ENCODE data around the gene AK5. TPM values are rescaled to one million over a fixed set of nuclear protein-coding genes. Genes with fewer than 3 reads are reported as not detected.
A peak's percentile ranks its signal among the peaks of the same experiment; 100 is the strongest.

AK5 gene
- total RNA-seq, 2 donors from 2014 or later = not detected

DNA sequence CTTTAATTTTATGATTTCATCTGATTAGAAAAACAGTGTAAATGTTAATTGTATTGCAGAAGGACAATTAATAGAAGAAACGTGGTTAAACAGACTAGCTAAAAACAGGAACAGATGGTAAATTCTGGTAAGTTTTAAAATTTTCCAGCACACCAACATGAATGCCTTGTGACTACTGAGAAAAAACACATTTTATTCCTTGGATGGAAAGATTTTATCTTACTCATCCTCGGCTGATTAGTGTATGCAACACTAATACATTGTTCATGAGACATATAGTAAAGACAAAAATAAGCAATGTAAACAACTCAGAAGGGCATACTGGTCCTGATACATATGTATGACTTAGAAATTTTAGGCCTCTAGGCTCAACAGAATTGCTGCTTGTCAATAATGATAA, 4.9 kb upstream of the AK5 start:
- Mint-ChIP-seq H3K27me3 (peaks cover 8% of the 10 kb centered on the region), H3K36me3 (ENCODE audit: low read depth) (no peaks in the 10 kb centered on the region), H3K4me3 (no peak overlapping the region), H3K27ac (no peak overlapping the region), H3K4me1 (peaks cover 12% of the 10 kb centered on the region), H3K9me3 (no peaks in the 10 kb centered on the region)
- ATAC-seq (replicated peaks) = no peak

DNA sequence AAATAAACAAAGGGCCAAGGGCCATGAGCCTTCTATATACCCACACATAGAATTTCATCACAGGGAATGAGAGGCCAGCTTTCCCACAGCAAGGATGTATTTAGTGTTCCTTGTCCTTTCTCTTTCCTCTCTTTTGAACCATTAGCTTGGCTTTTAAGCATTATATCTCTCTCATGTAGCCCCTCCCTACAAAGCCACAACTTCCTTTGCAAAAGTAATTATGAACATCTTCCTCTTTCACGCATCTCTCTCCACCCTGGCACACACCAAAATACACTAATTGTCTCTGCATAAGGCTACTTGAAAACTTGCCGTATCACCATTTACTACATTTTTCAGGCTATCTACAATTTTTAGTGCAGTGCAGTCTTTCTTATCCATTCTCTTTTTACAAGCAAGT, 1.9 kb upstream of the AK5 start:
- Mint-ChIP-seq H3K4me1 (peaks cover 12% of the 10 kb centered on the region), H3K4me3 (no peak overlapping the region), H3K36me3 (ENCODE audit: low read depth) (no peaks in the 10 kb centered on the region), H3K27me3 (peaks cover 12% of the 10 kb centered on the region), H3K9me3 (no peaks in the 10 kb centered on the region), H3K27ac (no peak overlapping the region)
- no peak for ATAC-seq (replicated peaks)

DNA sequence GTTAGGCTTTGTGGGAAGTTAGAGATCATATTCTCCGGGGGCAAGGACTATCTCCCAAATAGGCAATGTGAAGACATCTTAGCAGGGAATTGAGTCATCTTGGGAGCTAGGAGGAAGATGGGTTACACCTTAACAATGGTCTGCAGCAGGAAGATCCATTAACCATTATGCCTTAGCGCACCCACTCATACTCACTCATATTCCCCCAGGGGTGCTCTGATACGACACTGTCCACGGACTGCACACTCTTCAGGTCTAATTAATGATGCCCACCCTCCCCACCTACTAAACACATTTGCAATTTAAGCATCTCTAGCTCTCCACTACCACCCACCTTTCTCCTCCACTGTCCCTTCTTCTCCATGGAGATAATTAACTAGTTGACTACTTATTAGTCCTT, 857 bp upstream of the AK5 start:
- no peak for ATAC-seq (replicated peaks)
- Mint-ChIP-seq H3K4me1 (peaks cover 12% of the 10 kb centered on the region), H3K4me3 (peak overlapping the region; percentile 63), H3K9me3 (no peaks in the 10 kb centered on the region), H3K27me3 (peaks cover 12% of the 10 kb centered on the region), H3K36me3 (ENCODE audit: low read depth) (no peaks in the 10 kb centered on the region), H3K27ac (no peak overlapping the region)

DNA sequence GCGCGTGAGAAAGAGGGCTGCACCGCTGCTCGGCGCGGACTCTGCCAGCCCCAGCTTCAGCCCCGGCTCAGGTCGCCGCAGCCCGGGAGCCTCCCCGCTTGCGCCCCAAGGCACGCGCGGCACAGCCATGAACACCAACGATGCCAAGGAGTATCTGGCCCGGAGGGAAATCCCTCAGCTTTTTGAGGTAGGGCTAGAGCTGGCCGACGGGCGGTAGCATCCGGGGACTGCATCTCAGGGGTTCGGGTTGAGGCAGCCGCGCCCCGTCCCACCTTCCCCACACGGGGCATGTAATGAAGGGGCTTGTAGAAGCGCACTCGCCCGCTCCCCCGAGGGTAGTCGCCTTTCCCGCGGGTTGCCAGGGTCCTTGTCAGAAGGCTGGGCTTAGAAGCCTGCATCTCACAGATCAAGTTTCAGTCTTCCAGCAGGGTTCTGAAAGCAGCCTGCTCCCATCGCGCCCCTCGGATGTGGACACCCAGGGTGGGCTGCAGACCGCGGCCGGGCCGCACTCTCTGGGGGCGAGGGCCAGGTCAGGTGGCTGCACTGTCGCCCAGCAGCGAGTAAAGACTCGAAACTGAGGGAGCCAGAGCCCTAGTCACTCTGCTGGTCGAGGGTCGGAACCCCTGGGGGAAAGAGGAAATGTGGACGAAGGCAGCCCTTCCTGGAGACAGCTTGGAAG, 507 bp downstream of the AK5 start:
- H3K4me1 Mint-ChIP-seq = peaks cover 12% of the 10 kb centered on the region
- no peak overlapping the region for H3K27ac Mint-ChIP-seq
- ATAC-seq (replicated peaks) = peak; percentile 68
- H3K27me3 Mint-ChIP-seq = peaks cover 12% of the 10 kb centered on the region
- H3K4me3 Mint-ChIP-seq = peak overlapping the region; percentile 50
- no peaks in the 10 kb centered on the region for H3K9me3 Mint-ChIP-seq
- H3K36me3 Mint-ChIP-seq (ENCODE audit: low read depth) = no peaks in the 10 kb centered on the region

DNA sequence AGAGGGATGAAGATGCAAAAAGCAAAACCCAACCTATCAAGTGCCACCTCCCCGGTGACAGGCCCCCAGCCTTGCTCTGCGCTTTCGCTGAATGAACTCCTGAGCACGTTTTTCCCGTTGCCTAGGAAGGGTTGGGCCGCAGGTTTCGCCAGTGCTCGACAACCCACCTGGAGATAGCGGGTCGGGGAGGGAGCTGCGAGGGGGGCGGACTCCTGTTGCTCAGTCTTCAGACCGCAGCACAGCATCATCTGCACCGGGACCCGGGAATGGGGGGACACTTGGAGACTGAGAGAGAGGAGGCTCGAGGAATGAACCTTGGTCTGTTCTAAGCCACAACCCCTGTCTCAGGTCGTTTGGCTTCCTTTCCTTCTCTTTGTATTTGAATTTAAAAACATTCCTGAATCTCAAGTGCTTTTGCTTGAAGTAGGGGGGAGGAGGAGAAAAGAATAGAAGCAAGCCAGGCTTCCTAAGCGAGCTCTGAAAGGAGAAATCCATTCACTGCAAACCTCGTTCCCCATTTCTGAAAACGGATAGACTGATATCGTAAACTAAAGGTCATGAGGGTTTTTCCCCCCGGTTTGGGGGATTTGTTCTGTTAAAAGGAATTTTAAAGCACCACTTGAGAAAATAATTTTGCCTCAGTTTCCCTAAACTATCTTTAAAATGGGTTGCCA, 1.2 kb downstream of the AK5 start:
- no peak overlapping the region for H3K27ac Mint-ChIP-seq
- H3K4me1 Mint-ChIP-seq = peaks cover 12% of the 10 kb centered on the region
- no peaks in the 10 kb centered on the region for H3K9me3 Mint-ChIP-seq
- ATAC-seq (replicated peaks) = peak; percentile 23
- H3K27me3 Mint-ChIP-seq = peaks cover 12% of the 10 kb centered on the region
- peak overlapping the region; percentile 50 for H3K4me3 Mint-ChIP-seq
- no peaks in the 10 kb centered on the region for H3K36me3 Mint-ChIP-seq (ENCODE audit: low read depth)

DNA sequence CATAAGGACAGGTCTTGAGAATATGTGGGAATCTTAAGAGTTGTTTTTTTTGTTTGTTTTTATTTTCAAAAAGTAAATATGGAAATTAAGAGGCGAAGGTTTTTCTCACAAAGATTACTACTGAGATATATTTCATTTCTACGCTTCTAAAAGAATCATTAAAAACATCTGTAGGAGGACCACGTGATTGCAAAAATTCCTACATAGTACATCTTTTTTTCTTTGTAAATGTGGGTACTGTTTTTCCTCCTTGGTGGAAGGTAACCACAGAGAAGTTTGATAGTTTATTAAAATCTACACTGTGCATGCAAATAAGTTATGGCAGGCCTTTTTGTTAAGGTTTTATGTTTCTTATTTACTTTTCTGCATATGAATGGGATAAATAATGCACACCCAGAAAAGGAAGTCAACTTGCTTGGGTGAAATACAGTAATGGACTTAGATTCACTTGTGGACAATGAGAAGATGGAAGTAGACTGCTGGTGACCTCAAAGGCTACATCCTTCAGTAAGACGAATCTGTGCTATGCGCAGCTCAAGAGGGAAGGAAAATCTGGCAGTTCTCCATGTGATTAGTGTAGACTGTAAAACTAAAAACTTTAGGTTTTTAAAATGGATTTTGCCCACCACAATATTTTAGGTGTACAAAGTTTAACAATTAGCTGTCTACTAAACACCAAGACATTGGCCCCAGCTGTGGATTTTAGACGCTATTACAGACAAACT, 2.0 kb downstream of the AK5 start:
- peaks cover 12% of the 10 kb centered on the region for H3K27me3 Mint-ChIP-seq
- no peak for ATAC-seq (replicated peaks)

DNA sequence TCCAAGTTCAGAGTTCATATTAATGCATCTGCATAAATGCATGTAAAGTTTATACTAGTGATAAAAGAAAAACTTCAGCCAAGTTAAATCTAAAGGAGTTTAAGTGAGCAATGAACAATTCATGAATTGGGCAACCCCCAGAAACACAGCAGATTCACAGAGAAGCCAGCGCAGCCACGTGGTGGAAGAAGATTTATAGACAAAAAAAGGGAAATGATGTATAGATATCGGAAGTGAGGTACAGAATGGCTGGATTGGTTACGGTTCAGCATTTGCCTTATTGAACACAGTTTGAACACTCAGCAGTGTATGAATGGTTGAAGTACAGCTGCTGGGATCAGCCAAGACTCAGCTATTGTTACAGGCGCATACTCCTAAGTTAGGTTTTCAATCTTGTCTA, 5.7 kb downstream of the AK5 start:
- no peaks in the 10 kb centered on the region for H3K4me1 Mint-ChIP-seq
- H3K4me3 Mint-ChIP-seq = no peak overlapping the region
- H3K36me3 Mint-ChIP-seq (ENCODE audit: low read depth) = no peaks in the 10 kb centered on the region
- H3K9me3 Mint-ChIP-seq = no peaks in the 10 kb centered on the region
- no peak overlapping the region for H3K27ac Mint-ChIP-seq
- no peak for ATAC-seq (replicated peaks)
- peaks cover 4% of the 10 kb centered on the region for H3K27me3 Mint-ChIP-seq

More for the DNA sequence above, 2.0 kb downstream of the AK5 start:
- Mint-ChIP-seq H3K27ac (no peak overlapping the region), H3K36me3 (ENCODE audit: low read depth) (no peaks in the 10 kb centered on the region), H3K4me1 (peaks cover 12% of the 10 kb centered on the region), H3K9me3 (no peaks in the 10 kb centered on the region), H3K4me3 (peak overlapping the region; percentile 50)

DNA sequence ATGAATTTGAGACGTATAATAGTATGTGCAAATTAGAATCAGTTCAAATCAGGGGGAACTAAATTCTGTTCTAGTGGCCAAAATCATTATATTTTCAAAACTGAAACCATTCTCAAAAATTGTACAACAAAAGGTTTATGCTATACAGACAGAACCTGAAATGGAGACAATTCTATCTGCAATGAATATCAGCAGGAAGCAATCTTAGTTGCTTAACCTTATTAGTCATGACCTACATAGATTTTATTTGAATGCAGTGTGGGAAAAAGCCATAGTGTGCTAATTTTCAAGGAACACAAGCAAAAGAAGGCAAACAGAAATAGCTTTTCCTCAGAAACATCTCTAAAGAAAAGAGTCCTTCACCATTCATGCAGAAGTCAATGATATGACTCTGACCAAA, 6.5 kb downstream of the AK5 start:
- Mint-ChIP-seq H3K27ac (no peak overlapping the region), H3K4me3 (no peak overlapping the region), H3K9me3 (no peaks in the 10 kb centered on the region), H3K27me3 (peaks cover 4% of the 10 kb centered on the region), H3K4me1 (no peaks in the 10 kb centered on the region), H3K36me3 (ENCODE audit: low read depth) (no peaks in the 10 kb centered on the region)
- ATAC-seq (replicated peaks) = no peak

DNA sequence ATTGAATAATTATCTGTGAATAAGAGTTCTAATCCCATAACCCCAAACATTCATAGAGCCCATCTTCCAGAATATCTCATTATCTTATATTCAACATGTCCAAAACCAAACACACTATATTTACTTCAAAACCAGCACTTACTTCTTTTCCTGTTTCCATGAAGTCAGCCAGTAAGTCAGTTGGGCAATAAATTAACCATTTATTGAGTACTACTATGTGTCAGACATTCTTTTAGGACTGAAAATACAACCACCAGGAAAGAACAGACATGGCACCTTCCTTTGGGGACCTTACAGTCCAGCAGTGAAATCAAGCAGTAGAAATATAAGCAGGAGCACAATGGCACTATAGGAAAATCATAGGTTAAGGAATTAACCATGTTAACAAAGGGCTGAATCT, 8.8 kb downstream of the AK5 start:
- Mint-ChIP-seq H3K4me1 (no peaks in the 10 kb centered on the region), H3K27ac (no peak overlapping the region), H3K27me3 (no peaks in the 10 kb centered on the region), H3K9me3 (no peaks in the 10 kb centered on the region), H3K36me3 (ENCODE audit: low read depth) (no peaks in the 10 kb centered on the region), H3K4me3 (no peak overlapping the region)
- no peak for ATAC-seq (replicated peaks)

DNA sequence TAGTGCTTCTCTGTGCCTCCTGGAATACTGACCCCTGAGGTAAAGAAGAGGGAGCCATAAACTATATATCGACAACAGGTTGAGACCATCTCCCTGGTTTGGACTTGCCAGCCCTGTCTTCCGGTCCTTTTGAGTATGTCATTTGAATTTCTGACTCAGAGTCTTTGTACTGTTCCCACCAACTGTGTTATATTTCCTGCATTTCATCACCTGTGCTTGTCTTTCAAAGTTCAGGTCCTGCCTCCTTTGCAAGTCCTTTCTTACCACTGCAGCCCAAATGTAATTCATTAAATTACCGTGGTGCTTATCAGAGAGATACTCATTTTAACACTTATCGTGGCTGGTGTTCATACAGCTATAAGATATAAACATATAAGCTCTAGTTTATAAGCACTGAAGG, 10.7 kb downstream of the AK5 start:
- H3K27ac Mint-ChIP-seq = no peak overlapping the region
- no peaks in the 10 kb centered on the region for H3K4me1 Mint-ChIP-seq
- H3K4me3 Mint-ChIP-seq = no peak overlapping the region
- no peaks in the 10 kb centered on the region for H3K9me3 Mint-ChIP-seq
- ATAC-seq (replicated peaks) = no peak
- H3K36me3 Mint-ChIP-seq (ENCODE audit: low read depth) = no peaks in the 10 kb centered on the region
- H3K27me3 Mint-ChIP-seq = no peaks in the 10 kb centered on the region

DNA sequence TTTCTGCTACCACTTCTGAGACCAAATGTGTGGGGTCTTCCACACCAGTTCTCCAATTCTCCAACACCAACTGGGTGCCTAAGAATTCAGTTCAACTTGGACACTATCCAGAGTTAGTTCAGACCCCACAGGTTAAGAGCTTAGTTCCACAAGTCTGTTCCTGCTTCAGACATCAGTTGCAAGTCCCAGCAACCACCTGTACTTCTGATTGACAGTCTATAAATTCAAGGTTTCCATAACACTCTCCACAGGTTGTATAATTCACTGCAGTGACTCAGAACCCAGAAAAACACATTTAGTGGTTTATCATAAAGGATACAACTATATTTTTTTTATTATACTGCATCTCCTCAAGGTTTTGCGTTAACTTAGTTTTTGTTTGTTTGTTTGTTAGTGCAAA, 18.7 kb downstream of the AK5 start:
- ATAC-seq (replicated peaks) = no peak
- H3K27ac Mint-ChIP-seq = no peak overlapping the region
- no peaks in the 10 kb centered on the region for H3K4me1 Mint-ChIP-seq
- no peaks in the 10 kb centered on the region for H3K36me3 Mint-ChIP-seq (ENCODE audit: low read depth)
- H3K4me3 Mint-ChIP-seq = no peak overlapping the region
- H3K9me3 Mint-ChIP-seq = no peaks in the 10 kb centered on the region
- H3K27me3 Mint-ChIP-seq = no peaks in the 10 kb centered on the region

DNA sequence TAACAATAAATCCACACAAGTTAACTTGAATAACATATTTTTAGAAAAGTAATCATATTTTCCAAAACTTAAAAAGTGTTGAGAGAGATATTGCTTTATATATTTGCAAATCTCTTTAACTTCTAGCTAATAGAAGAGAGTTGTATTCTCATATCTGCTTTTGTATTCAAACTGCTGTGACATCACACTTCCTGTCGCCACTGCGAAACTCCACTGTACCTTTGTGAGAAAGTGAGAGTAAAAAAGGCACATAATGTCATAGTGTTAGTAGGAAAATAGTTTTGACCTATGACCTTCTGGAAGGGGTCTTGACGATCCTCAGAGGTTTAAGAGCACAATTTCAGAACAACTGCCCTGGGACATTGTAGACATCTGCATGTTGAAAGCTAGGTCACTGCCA, 21.6 kb downstream of the AK5 start:
- ATAC-seq (replicated peaks) = no peak
- H3K36me3 Mint-ChIP-seq (ENCODE audit: low read depth) = no peaks in the 10 kb centered on the region
- no peaks in the 10 kb centered on the region for H3K9me3 Mint-ChIP-seq
- no peak overlapping the region for H3K4me3 Mint-ChIP-seq
- no peak overlapping the region for H3K27ac Mint-ChIP-seq
- H3K27me3 Mint-ChIP-seq = no peaks in the 10 kb centered on the region
- no peaks in the 10 kb centered on the region for H3K4me1 Mint-ChIP-seq

DNA sequence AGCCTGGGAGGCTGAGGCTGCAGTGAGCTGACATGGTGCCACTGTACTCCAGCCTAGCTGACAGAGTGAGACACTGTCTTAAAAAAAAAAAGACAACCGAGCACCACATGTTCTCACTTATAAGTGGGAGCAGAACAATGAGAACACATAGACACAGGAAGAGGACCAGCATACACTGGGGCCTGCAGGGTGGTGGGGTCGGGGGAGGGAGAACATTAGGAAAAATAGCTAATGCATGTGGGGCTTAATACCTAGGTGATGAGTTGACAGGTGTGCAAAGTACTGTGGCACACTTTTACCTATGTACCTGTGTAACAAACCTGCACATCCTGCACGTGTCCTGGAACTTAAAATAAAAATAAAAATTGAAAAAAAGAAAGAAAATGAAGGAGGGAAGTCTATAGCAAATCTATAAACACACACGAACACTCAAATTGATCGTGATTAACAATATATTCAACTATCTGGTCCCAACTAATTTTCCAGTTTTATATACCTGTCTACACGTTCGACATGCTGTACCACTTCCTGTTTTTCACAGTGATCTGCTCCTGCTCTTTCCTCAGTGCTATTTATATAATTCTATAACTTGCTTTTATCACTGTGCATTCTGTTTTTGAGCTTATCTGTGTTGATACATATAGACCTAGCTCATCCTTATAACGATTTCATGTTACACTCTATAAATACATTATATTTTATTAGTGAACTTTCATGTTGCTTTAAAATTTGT, 27.2 kb downstream of the AK5 start:
- Mint-ChIP-seq H3K36me3 (ENCODE audit: low read depth) (no peaks in the 10 kb centered on the region), H3K4me3 (peak overlapping the region; percentile 49), H3K9me3 (no peaks in the 10 kb centered on the region), H3K27me3 (no peaks in the 10 kb centered on the region), H3K27ac (peak overlapping the region; percentile 76), H3K4me1 (peaks cover 10% of the 10 kb centered on the region)
- ATAC-seq (replicated peaks) = no peak

DNA sequence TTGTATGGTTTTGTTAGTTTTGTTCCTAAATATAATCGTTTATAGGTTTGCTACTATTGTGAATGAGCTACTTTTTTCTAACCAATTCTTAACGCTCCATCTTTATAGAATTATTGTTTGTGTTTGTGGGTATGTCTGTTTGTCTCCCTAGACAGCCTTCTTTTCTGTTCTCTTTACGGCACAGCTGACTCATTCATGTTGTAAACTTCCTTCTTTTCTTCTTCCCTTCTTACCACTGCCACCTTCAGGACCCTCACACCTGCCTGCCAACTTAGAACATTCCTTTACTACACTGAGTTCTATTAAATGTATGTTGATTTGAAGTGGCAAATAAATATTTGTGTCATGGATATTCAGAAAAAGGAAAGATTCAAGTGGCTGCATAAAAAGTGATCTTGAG, 29.1 kb downstream of the AK5 start:
- no peak overlapping the region for H3K27ac Mint-ChIP-seq
- no peak overlapping the region for H3K4me3 Mint-ChIP-seq
- ATAC-seq (replicated peaks) = no peak
- H3K27me3 Mint-ChIP-seq = no peaks in the 10 kb centered on the region
- H3K4me1 Mint-ChIP-seq = peaks cover 10% of the 10 kb centered on the region
- no peaks in the 10 kb centered on the region for H3K9me3 Mint-ChIP-seq
- H3K36me3 Mint-ChIP-seq (ENCODE audit: low read depth) = no peaks in the 10 kb centered on the region
